HG03064 (cell line): Measurements from ENCODE around the gene FXYD5.
"Not testable (repeated sequence)": the region's sequence is repeated elsewhere in the genome, so short reads cannot be mapped to it uniquely, and the experiment has no call there.

Source experiments
- ATAC-seq: cut with Tn5 transposase; IDR thresholded peaks from one replicate; pipeline ENCODE4 v1.9.1; 2021; ENCODE audit warnings: low read depth; ENCODE audit not compliant: unreplicated experiment

The FXYD5 gene

GRCh38 chr19:35176181-35176570 lies 21.6 kb downstream of the FXYD5 start:
- no peak for ATAC-seq

- no peak for ATAC-seq
Measured at GRCh38 chr19:35177377-35178274, 23.1 kb downstream of the FXYD5 start.

GRCh38 chr19:35178701-35179100 lies 24.2 kb downstream of the FXYD5 start:
- ATAC-seq, result no peak

GRCh38 chr19:35179830-35180229 lies 25.3 kb downstream of the FXYD5 start:
- ATAC-seq, result no peak

- ATAC-seq, result no peak
Measured at GRCh38 chr19:35181387-35181786, 26.9 kb downstream of the FXYD5 start.

- ATAC-seq, result no peak
Measured at GRCh38 chr19:35184267-35184666, 29.7 kb downstream of the FXYD5 start.

- no peak for ATAC-seq
Measured at GRCh38 chr19:35184884-35185283, 30.3 kb downstream of the FXYD5 start.

- no peak for ATAC-seq
Measured at GRCh38 chr19:35194012-35194984, 39.8 kb downstream of the FXYD5 start.

GRCh38 chr19:35195830-35196229 lies 41.3 kb downstream of the FXYD5 start:
- no peak for ATAC-seq

GRCh38 chr19:35196861-35197260 lies 42.3 kb downstream of the FXYD5 start:
- not testable (repeated sequence) for ATAC-seq

- ATAC-seq, result no peak
Measured at GRCh38 chr19:35199481-35199880, 44.9 kb downstream of the FXYD5 start.

- no peak for ATAC-seq
Measured at GRCh38 chr19:35202722-35203688, 48.5 kb downstream of the FXYD5 start.

- no peak for ATAC-seq
Measured at GRCh38 chr19:35204799-35205732, 50.5 kb downstream of the FXYD5 start.

GRCh38 chr19:35205733-35206323 lies 51.3 kb downstream of the FXYD5 start:
- no peak for ATAC-seq

- ATAC-seq, result no peak
Measured at GRCh38 chr19:35206379-35206778, 51.8 kb downstream of the FXYD5 start.

- no peak for ATAC-seq
Measured at GRCh38 chr19:35206855-35207254, 52.3 kb downstream of the FXYD5 start.

- ATAC-seq, result no peak
Measured at GRCh38 chr19:35207391-35207871, 52.9 kb downstream of the FXYD5 start.

- no peak for ATAC-seq
Measured at GRCh38 chr19:35208121-35208520, 53.6 kb downstream of the FXYD5 start.

- no peak for ATAC-seq
Measured at GRCh38 chr19:35209646-35210045, 55.1 kb downstream of the FXYD5 start.
